Measurements from ENCODE around the gene HPN.
"Not testable (repeated sequence)": the region's sequence is repeated elsewhere in the genome, so short reads cannot be mapped to it uniquely, and the experiment has no call there.

HPN gene

DNA sequence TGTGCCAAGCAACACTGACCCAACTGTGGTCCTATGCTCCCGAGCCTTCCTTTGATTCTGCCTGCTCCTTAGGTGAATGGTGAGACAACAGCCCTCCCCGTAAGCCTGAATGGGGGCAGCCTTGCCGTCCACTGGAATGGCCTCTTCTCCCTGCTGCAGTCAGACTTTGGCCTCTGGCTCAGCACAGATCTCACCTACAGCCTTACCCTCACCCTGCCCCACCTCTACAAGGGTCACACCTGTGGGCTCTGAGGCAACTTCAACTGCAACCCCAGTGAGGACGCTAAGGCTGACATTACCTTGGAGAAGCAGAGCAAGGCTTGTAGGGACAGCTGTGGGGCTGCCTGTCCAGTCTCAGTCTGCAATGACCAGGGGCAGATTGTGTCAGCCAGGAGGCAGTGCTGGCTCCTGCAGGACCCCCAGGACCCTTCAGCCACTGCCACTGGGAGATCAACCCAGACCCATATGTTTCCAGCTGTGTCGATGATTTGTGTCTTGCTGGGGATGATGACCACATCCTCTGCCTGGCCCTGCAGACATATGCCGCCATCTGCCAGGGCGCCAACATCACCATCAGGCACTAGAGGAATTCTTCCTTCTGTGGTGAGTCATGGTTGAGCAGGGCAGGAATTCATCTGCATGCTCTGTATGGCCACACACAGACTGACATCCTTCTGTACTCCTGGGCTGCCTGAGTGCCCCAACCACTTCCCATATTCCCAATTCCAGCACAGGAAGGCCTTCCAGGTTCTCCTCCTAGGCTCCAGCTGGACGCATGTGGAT, 46.8 kb downstream of the HPN start:
- FAIRE-seq, result no peak

- no peak for FAIRE-seq
Observed at GRCh38 chr19:35089554-35089953, 48.0 kb downstream of the HPN start.

DNA sequence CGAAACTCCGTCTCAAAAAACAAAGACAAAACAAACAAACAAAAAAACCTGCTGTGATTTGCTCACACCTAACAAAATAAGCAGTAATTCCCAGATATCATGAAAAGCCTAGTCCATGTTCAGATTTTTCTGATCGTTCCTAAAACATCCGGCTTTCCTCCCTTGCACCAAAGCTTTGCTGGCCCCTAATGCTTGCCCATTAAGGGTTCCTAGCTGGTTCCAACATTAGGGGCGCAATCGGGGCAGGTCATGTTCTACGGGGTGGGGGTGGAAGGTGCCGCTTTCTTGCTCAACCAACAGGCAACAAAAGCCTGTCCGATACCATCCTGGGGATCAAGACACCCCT, 48.6 kb downstream of the HPN start:
- FAIRE-seq, result no peak

- no peak for FAIRE-seq
Observed at GRCh38 chr19:35090506-35091214, 49.1 kb downstream of the HPN start.

DNA sequence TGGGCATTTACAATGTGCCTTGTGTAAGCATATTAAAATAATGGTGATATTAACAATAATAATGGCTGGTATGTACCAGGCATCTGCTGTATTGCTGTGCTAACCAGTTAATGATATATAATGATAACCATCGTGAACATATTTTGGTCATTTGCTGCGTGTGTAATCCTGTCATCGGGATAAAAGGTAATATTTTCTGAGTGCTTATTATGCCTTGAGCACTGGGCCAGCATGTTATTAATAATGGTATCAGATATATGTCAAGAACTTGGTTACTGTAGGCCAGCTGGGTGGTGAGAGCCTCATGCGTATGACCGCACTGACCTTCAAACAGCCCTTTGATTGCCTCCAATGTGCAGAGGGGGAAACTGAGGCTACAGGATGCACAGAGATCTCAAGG, 51.9 kb downstream of the HPN start:
- FAIRE-seq, result no peak

GRCh38 chr19:35093941-35094647, 52.6 kb downstream of the HPN start:
- no peak for FAIRE-seq

DNA sequence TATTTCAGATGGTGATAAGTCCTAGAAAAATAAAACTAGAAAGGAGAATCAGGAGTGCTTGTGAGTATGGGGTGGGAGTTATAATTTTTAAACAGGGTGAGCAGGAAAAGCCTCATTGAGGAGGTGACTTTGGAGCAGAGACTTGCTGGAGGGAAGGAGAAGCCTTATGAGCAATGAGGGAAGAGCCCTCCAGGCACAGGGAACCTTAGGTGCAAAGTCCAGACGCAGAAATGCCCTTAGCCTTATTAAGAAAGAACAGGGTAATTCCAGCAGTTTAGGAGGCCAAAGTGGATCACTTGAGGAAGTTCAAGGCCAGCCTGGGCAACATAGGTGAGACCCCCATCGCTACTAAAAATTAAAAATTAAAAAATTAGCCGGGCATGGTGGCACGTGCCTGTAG, 53.1 kb downstream of the HPN start:
- FAIRE-seq, result no peak

DNA sequence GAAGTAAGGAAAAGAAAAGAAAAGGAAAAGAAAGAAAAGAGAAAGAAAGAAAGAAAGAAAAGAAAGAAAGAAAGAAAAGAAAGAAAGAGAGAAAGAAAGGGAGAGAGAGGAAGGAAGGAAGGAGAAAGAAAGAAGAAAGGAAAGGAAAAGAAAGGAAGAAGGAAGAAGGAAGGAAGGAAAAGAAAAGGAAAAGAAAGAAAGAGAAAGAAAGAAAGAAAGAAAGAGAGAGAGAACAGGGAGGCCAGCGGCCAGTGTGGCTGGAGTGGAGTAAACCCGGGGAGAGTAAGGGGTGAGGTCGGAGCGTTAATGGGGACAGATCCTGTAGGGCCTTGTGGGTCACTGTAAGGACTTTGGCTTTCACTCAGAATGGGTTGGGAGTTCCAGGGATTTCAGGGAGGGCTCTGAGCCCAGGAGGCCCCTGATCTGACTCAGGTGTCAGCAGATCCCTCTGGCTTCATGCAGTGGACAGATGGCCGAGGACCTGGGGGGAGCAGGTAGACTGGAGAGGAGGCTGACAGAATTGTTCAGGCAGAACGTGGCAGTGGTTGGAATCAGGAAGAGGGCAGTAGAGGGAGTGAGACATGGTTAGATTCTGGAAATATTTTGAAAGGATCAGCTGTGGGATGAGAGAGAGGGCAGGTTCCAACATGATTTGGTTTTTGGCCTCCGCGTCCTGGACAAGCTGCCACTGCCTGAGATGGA, 54.3 kb downstream of the HPN start:
- FAIRE-seq, result no peak

- no peak for FAIRE-seq
Observed at GRCh38 chr19:35098413-35099049, 57.0 kb downstream of the HPN start.

DNA sequence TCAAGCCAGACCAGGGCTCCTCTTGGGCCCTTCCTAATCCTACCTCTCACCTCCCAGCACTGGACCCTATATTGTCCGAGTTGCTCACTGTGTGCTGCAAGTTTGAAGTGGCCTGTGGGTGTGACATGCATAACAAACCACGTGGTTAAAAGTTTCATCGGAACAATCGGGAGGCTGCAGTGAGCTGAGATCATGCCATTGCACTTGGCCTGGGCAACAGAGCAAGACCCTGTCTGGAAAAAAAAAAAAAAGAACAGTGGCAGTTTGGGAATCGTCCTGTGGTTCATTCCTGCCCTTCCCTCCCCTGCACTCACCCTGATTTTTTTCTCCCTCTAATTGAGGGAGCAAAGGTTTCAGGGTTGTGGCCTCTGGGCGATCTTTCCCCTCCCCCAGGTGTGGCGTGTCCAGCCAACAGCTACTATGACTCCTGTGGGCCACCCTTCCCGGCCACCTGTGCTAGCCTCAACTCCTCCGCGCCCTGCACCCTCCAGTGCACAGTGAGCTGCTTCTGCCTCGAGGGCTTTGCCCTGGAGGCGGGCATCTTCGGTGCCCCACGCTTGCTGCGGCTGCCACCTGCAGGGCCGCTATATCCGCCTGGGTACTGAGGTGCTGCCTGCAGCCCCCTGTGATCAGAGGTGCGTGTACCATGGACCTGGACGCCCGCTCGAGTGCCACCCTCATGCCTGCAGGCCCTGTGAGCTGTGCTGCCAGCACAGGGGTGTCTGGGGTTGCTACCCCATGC, 57.8 kb downstream of the HPN start:
- FAIRE-seq, result no peak

DNA sequence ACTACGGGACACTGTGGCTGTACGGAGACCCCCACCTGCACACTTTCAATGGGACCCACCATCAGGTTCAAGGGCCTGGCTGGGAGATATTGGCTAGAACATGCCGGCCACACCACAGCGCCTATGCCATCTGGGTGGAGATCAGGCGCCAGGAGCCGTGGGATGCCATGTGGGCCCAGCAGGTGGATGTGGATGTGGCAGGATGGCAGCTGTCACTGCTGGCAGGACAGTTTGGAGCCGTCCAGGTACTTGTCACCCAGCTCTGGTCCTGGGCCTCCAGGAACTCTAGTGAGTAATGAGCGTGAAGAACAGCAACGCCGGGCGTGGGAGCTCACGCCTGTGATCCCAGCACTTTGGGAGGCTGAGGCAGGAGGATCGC, 58.4 kb downstream of the HPN start:
- FAIRE-seq, result no peak

DNA sequence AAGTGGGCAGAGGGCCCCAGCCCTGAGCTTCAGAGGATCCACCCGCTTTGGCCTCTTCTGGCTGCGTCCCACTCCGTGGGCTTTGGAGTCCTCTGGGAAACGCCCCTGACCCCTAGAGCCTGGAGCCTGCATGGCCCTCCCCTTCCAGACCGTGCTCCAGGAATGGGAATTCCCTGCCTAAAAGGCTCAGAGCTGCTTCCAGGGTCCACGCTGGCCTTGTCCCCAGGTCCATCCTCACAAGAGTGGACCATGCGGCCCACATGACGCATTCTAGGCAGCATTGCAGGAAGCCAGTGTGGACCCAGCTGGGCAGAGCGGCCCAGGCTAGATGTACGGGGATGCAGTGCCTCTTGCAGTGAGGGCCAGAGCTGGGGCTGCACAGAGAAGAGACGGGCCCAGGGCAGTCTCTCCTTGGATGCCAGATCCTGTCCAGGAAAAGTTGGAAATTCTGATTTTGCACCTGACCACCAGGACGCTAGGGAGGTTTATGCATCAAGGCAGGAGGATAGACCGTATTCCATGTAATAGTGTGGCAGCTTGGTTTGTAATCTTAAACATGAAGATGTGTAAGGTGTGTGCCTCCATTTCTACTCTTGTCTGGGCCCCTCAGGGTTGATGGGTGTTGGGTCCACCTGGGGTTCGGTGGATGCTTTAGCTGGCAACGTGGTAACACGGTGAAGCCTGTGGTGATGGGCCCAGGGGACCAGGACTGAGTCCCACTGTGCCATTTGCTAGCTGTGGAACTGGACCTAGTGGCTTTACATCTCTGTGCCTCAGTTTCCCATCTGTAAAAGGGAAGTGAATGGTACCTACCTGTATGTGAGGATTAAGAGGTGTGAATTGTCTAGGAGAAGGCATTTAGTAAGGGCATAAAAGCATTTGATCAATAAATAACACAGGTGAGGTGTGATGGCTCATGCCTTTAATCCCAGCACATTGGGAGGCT, 59.3 kb downstream of the HPN start:
- FAIRE-seq, result no peak

- FAIRE-seq, result not testable (repeated sequence)
Observed at GRCh38 chr19:35101949-35102348, 60.4 kb downstream of the HPN start.

DNA sequence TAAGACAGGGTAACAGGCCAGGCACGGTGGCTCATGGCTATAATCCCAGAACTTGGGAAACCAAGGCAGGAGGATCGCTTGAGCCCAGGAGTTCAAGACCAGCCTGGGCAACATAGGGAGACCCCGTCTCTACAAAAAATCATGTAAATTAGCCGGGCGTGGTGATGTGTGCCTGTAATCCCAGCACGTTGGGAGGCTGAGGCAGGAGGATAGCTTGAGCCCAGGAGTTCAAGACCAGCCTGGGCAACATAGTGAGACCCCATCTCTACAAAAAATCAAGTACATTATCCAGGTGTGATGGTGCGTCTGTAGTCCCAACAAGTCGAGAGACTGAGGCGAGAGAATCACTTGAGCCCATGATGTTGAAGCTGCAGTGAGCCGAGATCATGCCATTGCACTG, 62.1 kb downstream of the HPN start:
- FAIRE-seq, result not testable (repeated sequence)

DNA sequence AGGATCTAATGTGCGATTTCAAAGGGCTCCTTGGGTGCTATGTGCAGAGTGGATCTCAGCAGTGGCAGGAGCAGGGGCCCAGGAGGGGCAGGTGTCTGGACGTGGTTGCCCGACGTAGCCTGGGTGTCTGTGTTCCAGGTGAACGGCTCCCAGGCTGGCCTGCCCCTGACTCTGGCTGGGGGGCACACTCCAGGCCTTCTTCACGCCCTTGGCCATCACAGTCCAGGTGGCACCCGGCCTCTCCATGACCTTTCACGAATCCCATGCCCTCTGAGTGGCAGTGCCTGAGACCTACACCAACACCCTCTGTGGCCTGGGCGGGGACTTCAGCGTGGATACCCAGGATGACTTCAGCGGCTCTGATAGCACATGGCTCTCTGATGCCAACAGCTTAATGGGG, 62.8 kb downstream of the HPN start:
- no peak for FAIRE-seq

GRCh38 chr19:35105047-35105410, 63.5 kb downstream of the HPN start:
- no peak for FAIRE-seq

GRCh38 chr19:35105411-35106290, 64.1 kb downstream of the HPN start:
- no peak for FAIRE-seq

DNA sequence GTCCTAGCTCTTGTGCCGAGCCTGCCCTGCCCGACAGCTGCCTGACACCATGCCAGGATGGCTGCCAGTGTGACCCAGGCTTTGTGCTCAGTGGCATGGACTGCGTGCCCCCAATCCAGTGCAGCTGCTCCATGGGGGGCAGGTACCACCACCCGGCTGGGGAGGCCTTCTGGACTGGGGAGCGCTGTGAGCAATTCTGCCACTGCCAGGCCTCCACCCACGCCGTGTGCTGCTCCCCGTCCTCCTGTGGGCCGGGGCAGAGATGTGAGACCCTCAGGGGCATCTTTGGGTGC, 64.7 kb downstream of the HPN start:
- no peak for FAIRE-seq

DNA sequence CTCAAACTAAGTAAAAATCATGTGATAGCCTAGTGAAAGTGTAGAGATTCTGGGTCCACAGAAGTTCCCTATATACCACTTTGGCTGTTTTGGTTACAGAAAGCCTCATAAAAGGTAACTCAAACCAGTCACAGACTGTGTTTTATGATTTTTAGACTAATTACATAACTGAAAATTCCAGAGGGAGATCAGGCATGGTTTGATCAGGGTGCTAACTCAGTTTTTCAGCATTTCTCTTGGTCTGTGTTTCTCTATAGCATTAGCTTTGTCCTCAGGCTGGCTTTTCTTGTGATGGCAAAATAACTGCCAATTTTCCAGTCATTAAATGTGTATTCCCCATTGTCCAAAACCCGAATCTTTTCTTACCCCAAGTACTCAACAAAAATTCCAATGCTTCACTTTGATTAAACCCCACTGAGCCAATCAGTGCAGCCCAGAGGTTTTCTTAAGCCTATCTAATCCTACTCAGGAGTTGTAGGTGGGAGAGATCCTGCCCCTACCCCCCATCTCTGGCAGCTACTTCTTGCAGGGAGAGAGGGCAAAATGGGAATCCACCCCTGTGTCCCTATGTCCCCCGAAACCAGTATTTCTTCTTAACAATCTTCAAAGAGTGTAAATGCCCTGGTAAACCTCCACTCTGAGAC, 65.5 kb downstream of the HPN start:
- no peak for FAIRE-seq

DNA sequence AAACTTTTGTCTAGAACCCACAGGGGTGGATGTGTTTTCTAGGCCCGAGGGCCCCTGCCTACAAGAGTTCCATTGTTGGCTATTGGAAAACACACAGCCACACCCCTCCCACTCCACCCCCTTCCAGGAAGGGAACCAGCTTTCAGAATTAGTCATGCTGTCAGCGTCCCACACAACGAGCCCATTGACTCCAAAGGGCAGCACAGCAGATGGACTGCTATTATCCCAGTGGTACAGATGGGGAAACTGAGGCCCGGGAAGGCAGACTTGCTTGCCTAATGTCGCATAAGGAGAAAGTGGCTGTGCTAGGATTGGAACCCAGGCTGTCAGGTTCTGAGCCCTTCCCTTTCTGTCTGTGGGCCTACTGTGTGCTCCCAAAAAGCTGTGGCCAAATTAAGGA, 66.0 kb downstream of the HPN start:
- FAIRE-seq, result no peak
